ENCODE measurements around the gene FCGR3B.
"Not testable (repeated sequence)": the region's sequence is repeated elsewhere in the genome, so short reads cannot be mapped to it uniquely, and the experiment has no call there.

Gene FCGR3B

DNA sequence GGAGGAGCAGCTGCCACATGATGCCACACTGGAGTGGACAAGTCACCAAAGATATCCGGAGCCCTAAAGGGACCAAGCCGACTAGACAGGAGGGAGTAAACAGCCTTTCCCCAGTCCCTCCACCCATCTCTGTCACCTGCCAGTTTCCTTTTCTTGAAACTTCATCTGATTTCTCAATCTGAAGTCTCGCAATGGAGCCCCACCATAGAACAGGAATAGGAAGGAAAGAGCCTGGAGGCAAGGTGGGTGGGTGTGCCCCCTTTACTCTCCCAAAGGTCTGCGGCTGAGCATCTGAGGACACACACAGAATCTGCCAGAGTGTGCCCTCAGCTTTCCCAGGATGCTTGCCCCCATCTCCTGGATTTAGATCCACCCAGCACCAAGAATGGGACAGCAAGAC lies at the start of gene FCGR3B:
TSS of gene FCGR3B (minus strand) at position 101 of the 400 bp plus-strand sequence. CDS start at position 19, 82 bp downstream.
- DNase-seq (ENCODE audit: low read depth) = no peak

DNA sequence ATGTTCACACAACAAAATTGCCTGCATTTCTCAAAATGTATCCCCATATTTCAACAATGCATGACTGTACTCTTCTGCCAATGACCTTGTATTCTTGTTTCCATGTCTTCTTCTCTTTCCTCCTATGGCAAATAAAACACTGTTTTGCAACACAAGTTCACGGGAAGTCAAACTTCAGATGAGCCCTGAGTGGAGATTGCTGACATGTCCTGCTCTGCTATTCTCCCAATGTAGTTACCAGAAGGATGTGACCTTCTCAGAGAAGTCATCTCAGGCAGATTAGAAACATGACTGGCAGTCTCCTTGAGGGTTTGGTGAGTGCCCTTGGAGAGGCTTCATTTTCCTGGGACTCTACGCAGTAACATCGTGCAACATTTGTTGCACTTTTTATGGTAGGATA lies 47.5 kb upstream of the FCGR3B start:
- DNase-seq (ENCODE audit: low read depth) = no peak

- DNase-seq (ENCODE audit: low read depth) = no peak
Measured at GRCh38 chr1:161676958-161677689, 46.1 kb upstream of the FCGR3B start.

DNA sequence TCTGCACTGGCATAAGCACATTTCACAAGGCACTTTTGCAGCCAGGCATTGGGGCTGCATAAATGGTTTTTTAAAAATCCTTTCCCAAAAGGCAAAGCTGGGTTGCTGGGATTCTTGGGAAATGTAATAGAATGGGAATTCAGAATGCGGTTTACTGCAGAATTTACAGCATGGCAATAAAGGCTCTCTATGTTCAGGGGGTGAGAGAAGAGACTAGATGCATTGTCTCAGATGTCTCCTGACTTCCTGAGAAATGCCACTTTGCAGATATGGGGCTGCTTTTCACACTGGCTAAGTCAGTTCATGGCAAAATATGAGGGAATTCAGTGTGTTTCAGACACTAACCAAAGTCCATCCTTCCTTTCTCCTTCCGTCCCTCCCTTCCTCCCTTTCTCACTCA lies 45.5 kb upstream of the FCGR3B start:
- no peak for DNase-seq (ENCODE audit: low read depth)

- DNase-seq (ENCODE audit: low read depth) = not testable (repeated sequence)
Measured at GRCh38 chr1:161674908-161675307, 43.9 kb upstream of the FCGR3B start.

DNA sequence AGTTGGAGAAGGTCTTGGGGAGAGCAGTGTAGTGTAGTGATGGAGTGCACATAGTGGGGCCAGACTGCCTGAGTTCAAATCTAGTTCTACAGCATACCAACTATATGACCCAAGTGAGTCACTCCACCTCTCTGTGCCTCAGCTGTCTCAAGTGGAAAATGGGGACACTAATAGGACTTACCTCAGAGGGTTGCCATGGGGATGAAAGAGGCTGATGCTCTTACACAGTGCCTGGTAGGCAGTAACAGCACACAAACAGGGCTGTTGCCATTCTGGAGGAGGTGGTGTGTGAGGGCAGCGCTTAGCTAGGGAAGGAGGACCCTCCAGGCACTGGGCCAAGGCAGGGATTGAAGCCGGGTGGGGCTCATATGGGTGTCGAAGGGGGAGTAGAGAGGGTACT lies 43.5 kb upstream of the FCGR3B start:
- not testable (repeated sequence) for DNase-seq (ENCODE audit: low read depth)

DNA sequence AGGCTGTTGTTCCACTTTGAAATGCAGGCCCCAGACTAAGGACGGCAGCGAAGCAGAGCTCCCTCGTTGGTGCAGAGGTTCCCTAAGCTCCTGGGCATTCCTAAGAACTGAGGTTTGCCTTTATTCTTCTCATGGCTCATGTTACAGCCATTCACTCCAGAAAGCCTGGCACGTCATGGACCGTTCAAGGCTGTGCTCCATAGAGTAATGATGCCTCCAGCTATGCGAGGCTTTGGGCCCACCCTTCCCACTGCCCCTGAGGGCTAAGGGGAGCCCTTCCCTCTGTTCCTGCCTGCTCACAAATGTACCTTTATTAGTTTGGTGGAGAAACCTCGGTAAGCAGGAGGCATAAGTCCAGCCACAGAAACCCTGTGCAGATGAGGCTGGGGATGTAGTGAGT lies 42.5 kb upstream of the FCGR3B start:
- not testable (repeated sequence) for DNase-seq (ENCODE audit: low read depth)

DNA sequence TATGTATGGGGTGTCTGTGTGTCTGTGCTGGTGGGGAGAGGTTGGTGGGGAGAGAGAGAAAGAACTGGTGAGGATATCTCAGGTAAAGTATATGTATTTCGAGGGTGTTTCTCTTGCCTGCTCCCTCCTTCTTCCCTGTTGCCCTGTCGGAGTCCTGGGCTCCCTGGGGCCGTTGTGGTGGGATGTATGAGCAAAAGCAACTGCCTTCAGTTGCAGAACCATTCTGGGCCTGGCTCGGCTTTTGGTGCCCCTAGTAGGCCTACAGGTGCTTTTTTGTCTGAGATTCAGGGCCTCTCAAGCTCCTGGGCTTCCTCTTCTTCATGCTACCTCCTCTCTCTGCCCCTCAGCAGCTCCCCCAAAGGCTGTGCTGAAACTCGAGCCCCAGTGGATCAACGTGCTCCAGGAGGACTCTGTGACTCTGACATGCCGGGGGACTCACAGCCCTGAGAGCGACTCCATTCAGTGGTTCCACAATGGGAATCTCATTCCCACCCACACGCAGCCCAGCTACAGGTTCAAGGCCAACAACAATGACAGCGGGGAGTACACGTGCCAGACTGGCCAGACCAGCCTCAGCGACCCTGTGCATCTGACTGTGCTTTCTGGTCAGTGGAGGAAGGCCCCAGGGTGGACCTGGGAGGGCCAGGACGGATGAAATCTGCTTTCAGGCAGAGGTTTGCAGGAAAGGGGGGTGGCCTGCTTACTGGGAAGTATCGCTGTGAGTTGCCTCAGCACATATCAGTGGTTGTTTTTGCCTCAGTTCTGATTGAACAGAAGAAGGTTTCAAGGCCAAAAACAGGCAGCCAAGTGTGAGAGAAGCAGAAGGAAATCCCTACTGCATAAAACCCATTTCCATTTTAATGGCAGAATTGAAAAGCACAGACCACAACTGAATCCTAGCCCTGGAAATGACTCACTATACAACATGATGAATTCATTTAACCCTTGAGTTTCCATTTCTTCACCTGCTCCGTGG lies 40.4 kb upstream of the FCGR3B start:
- DNase-seq (ENCODE audit: low read depth) = not testable (repeated sequence)

- not testable (repeated sequence) for DNase-seq (ENCODE audit: low read depth)
Measured at GRCh38 chr1:161664689-161665088, 33.7 kb upstream of the FCGR3B start.

DNA sequence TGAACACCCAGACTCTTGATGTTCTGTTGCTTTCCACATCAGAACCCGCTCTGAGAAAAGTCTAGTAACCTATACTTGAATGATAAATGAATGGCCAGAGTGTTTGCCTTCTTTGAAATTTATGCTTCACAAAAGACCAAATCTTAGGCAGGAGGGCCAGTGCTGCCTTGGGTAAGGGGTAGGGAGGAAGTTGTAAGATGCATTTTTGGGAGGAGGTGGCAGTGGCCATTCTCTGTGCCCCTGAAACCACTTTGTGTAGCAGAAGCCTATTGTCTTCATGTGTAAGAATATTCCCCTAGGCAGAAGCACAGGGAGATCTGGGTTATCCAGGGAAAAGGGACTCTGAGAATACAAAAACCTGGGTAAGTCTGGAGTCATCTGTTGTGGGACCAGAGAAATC lies 32.6 kb upstream of the FCGR3B start:
- not testable (repeated sequence) for DNase-seq (ENCODE audit: low read depth)

DNA sequence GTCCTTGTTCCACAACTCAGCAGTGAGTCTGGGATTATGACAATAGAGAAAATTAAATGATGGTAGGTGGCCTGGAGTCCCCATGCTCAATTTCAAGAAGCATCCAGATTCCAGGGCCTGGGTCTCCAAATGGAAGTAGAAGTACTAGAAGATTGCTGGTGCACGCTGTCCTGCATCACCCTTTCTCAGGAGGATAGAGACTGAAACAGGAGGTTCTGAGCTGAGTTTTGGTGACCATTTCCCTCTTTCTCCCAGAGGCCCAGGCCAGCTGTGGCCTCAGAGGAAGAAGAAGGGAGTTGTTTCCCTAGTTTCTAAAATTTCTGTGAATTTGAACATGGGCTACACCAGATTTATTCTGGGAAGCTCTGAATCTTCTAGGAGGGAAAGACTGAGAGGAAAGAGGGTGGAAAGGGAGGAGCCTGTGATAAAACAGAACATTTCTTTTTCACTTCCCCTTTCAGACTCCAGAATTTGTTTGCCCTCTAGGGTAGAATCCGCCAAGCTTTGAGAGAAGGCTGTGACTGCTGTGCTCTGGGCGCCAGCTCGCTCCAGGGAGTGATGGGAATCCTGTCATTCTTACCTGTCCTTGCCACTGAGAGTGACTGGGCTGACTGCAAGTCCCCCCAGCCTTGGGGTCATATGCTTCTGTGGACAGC lies 31.8 kb upstream of the FCGR3B start, which contains the start of gene FCGR2B:
TSS of gene FCGR2B (plus strand) at position 460 of the 656 bp plus-strand sequence. CDS start at position 559, 99 bp downstream.
- not testable (repeated sequence) for DNase-seq (ENCODE audit: low read depth)

GRCh38 chr1:161661660-161662311 lies 30.8 kb upstream of the FCGR3B start:
- DNase-seq (ENCODE audit: low read depth) = not testable (repeated sequence)

DNA sequence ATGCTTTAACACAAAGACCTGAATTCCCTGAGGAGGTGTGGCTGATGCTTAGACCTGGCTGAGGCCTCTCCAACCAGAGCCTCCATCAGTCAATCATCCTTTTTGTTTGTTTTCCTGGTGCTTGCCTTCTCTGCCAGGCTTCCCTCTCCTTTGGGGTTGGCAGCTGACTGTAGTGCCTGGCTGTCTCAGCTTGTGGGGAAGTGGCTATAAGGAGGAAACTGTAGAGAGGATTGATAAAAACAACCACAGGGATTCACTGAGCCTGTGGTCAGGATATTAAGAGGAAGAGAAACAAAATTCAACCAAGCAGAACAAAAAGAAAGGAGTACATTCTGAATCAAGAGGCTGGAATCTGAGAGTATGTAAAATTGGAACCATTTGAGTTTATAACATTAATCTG lies 27.5 kb upstream of the FCGR3B start:
- DNase-seq (ENCODE audit: low read depth) = not testable (repeated sequence)

GRCh38 chr1:161653971-161654370 lies 23.0 kb upstream of the FCGR3B start:
- not testable (repeated sequence) for DNase-seq (ENCODE audit: low read depth)

DNA sequence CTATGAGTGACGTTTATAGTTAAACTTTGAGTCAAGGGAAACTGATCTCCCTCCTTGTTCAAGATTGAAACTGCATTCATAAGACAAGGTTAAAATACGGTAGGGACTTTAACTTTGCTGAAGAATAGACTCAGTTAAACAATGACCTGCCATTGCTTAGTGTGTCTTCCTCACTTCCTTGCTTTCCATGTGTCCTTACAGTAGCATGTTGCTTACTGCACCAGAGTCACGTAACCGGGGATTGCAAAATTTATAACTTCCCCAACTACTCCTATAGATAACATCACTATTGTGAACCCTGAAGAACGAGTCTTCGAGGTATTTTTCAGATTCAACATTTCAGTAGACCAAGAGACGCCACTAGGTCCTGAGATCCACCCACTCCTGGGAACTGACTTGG lies 22.6 kb upstream of the FCGR3B start:
- DNase-seq (ENCODE audit: low read depth) = not testable (repeated sequence)

DNA sequence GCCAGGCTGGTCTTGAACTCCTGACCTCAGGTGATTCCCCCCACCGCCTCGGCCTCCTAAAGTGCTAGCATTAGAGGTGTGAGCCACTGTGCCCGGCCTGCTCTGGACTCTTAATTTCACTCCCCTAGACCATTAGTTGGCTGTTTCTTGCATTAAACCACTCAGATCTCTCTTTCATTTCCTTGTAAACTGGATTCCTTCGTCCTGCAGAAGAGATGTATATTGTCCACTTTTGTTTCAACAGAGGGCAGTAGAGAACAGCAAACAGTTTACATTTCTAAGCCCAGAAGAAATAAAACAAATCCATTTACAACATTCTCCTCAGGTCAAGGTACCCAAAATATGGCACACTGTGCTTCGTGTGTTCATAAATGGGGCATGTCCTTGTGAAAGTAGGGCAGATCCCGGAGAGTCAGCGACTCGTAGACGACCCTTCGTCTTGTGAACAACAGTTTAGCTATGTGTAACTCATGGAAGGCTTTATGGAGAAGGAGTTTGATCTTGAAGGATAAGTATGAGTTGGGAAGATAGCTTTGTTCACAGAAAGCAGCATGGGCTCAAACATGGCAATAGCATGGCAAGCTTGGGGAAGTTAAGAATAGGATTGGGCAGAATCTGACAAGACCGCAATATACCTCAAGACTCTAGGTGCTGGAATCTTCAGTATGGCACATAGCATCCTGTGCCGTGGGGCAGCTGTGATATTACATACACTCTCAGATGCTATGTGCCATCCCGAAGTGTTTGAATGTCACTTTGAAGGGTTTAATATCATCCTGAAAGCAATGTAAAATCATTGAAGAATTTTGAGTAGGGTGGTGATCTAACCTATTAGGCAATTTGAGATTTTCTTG lies 16.8 kb upstream of the FCGR3B start:
- DNase-seq (ENCODE audit: low read depth) = peak; percentile 32

DNA sequence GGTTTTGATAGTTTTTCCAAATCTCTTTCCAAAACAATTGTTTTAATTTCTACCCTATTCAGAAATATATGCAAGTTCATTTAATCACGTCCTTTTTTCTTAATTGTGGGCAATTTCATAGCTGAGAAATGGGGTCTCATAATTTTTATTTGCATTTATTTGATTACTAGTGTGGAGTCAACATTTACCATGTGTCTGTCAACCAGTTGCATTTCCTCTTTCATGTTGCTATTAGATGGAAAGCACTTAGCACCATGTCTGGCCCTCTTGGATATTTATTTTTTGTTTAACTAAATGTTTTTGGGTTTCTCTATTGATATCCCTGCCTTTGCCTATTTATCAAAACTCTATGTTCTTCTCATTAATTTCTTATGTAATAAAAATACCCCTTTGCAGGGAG lies 13.9 kb upstream of the FCGR3B start:
- DNase-seq (ENCODE audit: low read depth) = not testable (repeated sequence)

GRCh38 chr1:161643481-161644208 lies 12.7 kb upstream of the FCGR3B start:
- not testable (repeated sequence) for DNase-seq (ENCODE audit: low read depth)

GRCh38 chr1:161642697-161643096 lies 11.7 kb upstream of the FCGR3B start:
- DNase-seq (ENCODE audit: low read depth) = peak; percentile 13

GRCh38 chr1:161639203-161639602 lies 8.2 kb upstream of the FCGR3B start:
- not testable (repeated sequence) for DNase-seq (ENCODE audit: low read depth)
